Activated T-helper 2 cell treated with anti-CD3 and anti-CD28 coated beads, Interferon-gamma antibody, Interleukin-2, Interleukin-4, amounts not matched to agents 10 μg/mL and 5 μg/mL and 100 μg/mL, durations not matched to agents 14 hours and 24 hours and 36 hours (primary cell): ENCODE data around the gene CDHR1. TPM values are rescaled to one million over a fixed set of nuclear protein-coding genes. Genes with fewer than 3 reads are reported as not detected.
"Not testable (repeated sequence)": the region's sequence is repeated elsewhere in the genome, so short reads cannot be mapped to it uniquely, and the experiment has no call there.

ENCODE experiments used
- DNase-seq: peaks from one replicate; pipeline ENCODE4 v3.0.0; 2021; ENCODE audit warnings: low spot score
- H3K27ac Mint-ChIP-seq: one replicate; pipeline ENCODE4 v1.8.0; 2021; ENCODE audit warnings: mixed read lengths
- H3K27me3 Mint-ChIP-seq: one replicate; pipeline ENCODE4 v1.8.0; 2021; ENCODE audit warnings: low read depth, mixed read lengths
- H3K36me3 Mint-ChIP-seq: one replicate; pipeline ENCODE4 v1.8.0; 2021; ENCODE audit warnings: low read depth, mixed read lengths
- H3K4me1 Mint-ChIP-seq: one replicate; pipeline ENCODE4 v1.8.0; 2021; ENCODE audit warnings: low read depth, mixed read lengths
- H3K4me3 Mint-ChIP-seq: one replicate; pipeline ENCODE4 v1.8.0; 2021; ENCODE audit warnings: low read depth, mild to moderate bottlenecking, moderate library complexity, mixed read lengths
- H3K9me3 Mint-ChIP-seq: one replicate; pipeline ENCODE4 v1.8.0; 2021; ENCODE audit warnings: mixed read lengths
- intact Hi-C: fragments of 100-400 bp; cut with micrococcal nuclease; formaldehyde crosslinking; loops from one replicate; pipeline ENCODE4 v1.15.1; 2023
- total RNA-seq: library from RNA; stranded (reverse); gene quantifications from 2 replicates; pipeline ENCODE4 v1.2.3, GENCODE V29; 2022

Gene CDHR1
- total RNA-seq = 0.32 and 0.34 TPM in 2 replicates

DNA sequence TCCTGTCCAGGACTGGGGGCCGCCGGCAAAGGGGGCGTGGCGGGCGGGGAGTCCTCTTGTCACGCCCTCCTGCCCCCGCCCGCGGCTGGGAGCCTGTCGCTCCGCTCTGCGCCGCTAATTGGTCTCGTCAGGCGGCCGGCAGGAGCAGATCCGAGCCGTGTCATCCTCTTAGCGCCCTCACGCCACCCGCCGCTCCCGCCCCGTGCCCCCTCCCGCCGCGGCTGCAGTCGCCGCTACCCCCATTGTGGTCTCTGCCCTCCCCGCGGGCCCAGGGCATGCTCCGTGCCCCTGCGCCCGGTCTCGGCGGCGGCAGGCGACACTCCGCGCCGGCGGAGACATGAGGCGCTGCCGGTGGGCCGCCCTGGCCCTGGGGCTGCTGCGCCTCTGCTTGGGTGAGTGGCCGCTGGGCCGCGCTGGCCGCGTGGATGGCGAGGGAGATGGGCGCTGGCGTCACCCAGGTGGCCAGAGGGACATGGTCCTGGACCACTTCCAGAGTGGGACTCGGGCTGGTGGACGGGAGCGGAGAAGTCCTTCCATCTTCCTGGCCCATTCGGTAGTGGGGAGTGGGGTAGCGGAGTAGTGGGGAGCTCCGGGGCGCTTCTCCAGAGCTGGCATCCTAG is at the start of gene CDHR1:
Gene CDHR1 (plus strand): TSS at position 114 of the 620 bp plus-strand sequence. CDS start 224 bp downstream, at position 338.
- peak within 1 kb of the TSS; percentile 19 for H3K4me3 Mint-ChIP-seq
- H3K27ac Mint-ChIP-seq = no peak within 1 kb of the TSS
- no peak for DNase-seq
- peaks cover 43% of the 10 kb centered on the region for H3K27me3 Mint-ChIP-seq
- no peaks in the 10 kb centered on the region for H3K36me3 Mint-ChIP-seq
- intact Hi-C loops = no loop called here
- H3K9me3 Mint-ChIP-seq = no peaks in the 10 kb centered on the region
- no peaks in the 10 kb centered on the region for H3K4me1 Mint-ChIP-seq

DNA sequence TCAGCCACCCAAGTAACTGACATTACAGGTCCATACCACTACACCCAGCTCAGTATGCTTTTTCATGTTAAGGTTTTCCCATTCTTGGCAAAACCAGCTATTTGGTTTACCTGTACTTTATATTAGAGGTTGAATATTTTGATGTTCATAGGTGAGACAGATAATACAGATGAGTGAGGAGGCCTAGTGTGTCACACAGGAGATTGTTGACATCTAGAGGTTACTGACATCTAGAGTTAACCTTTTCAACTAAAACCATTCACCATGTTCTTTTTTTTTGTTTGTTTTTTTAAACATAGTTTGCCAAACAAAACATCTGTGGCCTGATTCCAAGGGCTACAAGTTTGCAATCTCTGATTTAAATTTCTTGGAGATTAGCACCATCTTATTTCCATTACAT is 47.0 kb upstream of the CDHR1 start:
- no peak for DNase-seq
- H3K4me3 Mint-ChIP-seq = no peak overlapping the region
- H3K36me3 Mint-ChIP-seq = peaks cover 80% of the 10 kb centered on the region
- H3K27ac Mint-ChIP-seq = no peak overlapping the region
- intact Hi-C loops = no loop called here
- H3K9me3 Mint-ChIP-seq = no peaks in the 10 kb centered on the region
- H3K4me1 Mint-ChIP-seq = no peaks in the 10 kb centered on the region
- H3K27me3 Mint-ChIP-seq = no peaks in the 10 kb centered on the region

DNA sequence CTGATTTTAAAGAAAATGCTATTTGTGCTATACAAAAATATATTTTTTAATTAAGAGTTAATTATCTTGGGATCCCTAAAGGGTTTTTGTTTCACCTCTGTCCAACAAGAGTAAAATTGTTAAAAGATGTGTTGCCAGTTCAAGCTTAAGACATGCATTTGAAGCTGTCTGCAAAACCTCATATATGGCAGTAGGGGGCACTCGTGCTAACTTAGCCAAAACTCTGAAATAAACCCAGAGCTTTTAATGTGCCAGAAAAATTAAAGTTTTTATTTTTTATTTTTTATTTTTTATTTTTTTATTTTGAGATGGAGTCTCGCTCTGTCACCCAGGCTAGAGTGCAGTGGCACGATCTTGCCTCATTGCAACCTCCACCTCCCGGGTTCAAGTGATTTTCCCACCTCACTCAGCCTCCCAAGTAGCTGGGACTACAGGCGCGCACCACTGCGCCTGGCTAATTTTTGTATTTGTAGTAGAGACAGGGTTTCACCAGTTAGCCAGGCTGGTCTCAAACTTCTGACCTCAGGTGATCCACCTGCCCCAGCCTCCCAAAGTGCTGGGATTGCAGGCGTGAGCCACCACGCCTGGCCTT is 46.2 kb upstream of the CDHR1 start:
- H3K27me3 Mint-ChIP-seq, DNase-seq, H3K9me3 Mint-ChIP-seq, H3K4me3 Mint-ChIP-seq, H3K4me1 Mint-ChIP-seq, H3K27ac Mint-ChIP-seq: not testable (repeated sequence)
- intact Hi-C loops = loop anchor here (1.0 kb wide), 1 partner anchor 57 kb away; no protein-coding TSS in a partner anchor
- peaks cover 80% of the 10 kb centered on the region for H3K36me3 Mint-ChIP-seq

DNA sequence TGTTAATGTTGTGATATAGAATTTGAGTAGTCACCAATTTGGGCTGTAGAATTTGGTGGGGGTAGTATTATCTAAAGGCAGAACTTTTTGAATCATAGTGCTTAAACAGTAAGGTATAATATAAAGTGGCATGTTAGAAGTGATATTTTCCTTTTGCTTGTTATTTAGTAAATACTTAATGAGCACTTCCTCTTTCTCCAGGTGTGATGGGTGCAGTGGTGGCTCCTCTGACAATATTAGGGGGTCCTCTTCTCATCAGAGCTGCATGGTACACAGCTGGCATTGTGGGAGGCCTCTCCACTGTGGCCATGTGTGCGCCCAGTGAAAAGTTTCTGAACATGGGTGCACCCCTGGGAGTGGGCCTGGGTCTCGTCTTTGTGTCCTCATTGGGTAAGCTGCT is 44.5 kb upstream of the CDHR1 start:
- Mint-ChIP-seq H3K36me3 (peaks cover 77% of the 10 kb centered on the region), H3K4me3 (no peak overlapping the region), H3K9me3 (no peaks in the 10 kb centered on the region), H3K4me1 (no peaks in the 10 kb centered on the region), H3K27ac (no peak overlapping the region), H3K27me3 (no peaks in the 10 kb centered on the region)
- intact Hi-C loops = no loop called here
- DNase-seq = no peak

DNA sequence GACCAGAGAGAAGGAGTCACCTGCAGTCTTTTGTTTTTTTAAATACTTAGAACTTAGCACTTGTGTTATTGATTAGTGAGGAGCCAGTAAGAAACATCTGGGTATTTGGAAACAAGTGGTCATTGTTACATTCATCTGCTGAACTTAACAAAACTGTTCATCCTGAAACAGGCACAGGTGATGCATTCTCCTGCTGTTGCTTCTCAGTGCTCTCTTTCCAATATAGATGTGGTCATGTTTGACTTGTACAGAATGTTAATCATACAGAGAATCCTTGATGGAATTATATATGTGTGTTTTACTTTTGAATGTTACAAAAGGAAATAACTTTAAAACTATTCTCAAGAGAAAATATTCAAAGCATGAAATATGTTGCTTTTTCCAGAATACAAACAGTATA is 41.6 kb upstream of the CDHR1 start:
- no peak overlapping the region for H3K27ac Mint-ChIP-seq
- intact Hi-C loops = no loop called here
- H3K27me3 Mint-ChIP-seq = no peaks in the 10 kb centered on the region
- no peak for DNase-seq
- no peaks in the 10 kb centered on the region for H3K9me3 Mint-ChIP-seq
- H3K4me1 Mint-ChIP-seq = peaks cover 7% of the 10 kb centered on the region
- H3K4me3 Mint-ChIP-seq = no peak overlapping the region
- peaks cover 56% of the 10 kb centered on the region for H3K36me3 Mint-ChIP-seq

- Mint-ChIP-seq H3K27me3 (peaks cover 2% of the 10 kb centered on the region), H3K4me1 (peaks cover 7% of the 10 kb centered on the region), H3K9me3 (no peaks in the 10 kb centered on the region), H3K4me3 (no peak overlapping the region), H3K27ac (no peak overlapping the region), H3K36me3 (peaks cover 40% of the 10 kb centered on the region)
- DNase-seq = no peak
- intact Hi-C loops = no loop called here
These were observed 38.8 kb upstream of the CDHR1 start for GRCh38 chr10:84155521-84155920.

DNA sequence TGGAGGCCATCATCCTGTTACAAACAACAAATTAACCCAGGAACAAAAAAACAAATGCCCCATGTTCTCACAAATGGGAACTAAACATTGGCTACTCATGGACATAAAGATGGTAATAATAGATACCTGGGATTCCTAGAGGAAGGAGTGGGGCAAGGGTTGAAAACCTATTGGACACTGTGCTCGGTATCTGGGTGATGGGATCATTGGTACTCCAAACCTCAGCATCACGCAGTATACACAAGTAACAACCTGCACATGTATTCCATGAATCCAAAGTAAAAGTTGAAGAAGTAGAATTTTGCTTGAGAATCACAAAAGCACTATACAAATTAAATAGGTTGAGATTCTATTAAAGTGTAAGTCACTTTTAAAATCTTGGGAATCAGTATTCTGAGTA is 38.3 kb upstream of the CDHR1 start:
- H3K27me3 Mint-ChIP-seq = peaks cover 2% of the 10 kb centered on the region
- no peak overlapping the region for H3K27ac Mint-ChIP-seq
- no peaks in the 10 kb centered on the region for H3K9me3 Mint-ChIP-seq
- intact Hi-C loops = no loop called here
- peaks cover 35% of the 10 kb centered on the region for H3K36me3 Mint-ChIP-seq
- H3K4me1 Mint-ChIP-seq = peaks cover 7% of the 10 kb centered on the region
- no peak overlapping the region for H3K4me3 Mint-ChIP-seq
- no peak for DNase-seq

DNA sequence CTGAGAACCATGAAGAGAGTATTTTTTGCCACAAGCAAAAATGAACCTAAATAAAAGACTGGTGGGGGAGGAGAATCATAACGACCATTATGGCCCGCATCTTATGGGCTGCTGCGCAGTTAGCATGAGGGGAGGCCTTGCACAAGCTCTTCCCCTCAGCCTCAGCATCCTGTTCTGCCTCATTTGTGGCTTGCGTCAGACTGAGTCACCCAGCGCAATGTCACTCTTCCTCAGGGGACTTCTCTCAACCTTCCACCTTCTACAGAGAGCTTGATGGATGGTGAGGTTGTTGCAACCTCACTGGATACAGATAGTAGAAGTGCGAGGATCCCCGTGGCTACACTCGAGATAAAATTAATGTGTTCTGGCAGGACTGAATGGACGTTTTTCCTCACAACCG is 37.6 kb upstream of the CDHR1 start:
- Mint-ChIP-seq H3K4me3 (no peak overlapping the region), H3K27me3 (peaks cover 2% of the 10 kb centered on the region), H3K27ac (no peak overlapping the region), H3K36me3 (peaks cover 30% of the 10 kb centered on the region), H3K4me1 (peaks cover 7% of the 10 kb centered on the region), H3K9me3 (no peaks in the 10 kb centered on the region)
- no peak for DNase-seq
- intact Hi-C loops = no loop called here

- Mint-ChIP-seq H3K4me3 (no peak overlapping the region), H3K9me3 (no peaks in the 10 kb centered on the region), H3K27ac (no peak overlapping the region), H3K27me3 (peaks cover 2% of the 10 kb centered on the region), H3K4me1 (peaks cover 7% of the 10 kb centered on the region), H3K36me3 (peaks cover 17% of the 10 kb centered on the region)
- no peak for DNase-seq
- intact Hi-C loops = no loop called here
These were observed 36.3 kb upstream of the CDHR1 start for GRCh38 chr10:84158061-84158460.

DNA sequence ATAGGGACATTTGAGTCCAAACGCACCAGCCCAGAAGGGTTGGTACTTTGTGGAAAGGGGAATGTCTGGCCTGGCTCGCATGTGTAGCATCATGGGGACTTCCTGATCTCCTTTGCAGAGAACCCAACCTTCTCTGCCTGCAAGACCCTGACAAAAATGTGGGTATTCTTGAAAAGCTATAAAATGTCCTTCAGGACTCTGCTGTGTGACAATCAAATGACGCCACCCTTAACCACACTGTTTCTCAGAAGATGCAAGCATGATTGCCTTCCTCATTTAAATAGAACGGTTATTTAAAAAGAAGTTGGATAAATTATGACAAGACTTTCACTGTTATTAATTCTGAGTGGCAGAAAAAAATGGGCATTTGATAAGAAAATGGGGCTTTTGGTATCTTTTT is 35.8 kb upstream of the CDHR1 start:
- H3K27ac Mint-ChIP-seq = no peak overlapping the region
- H3K9me3 Mint-ChIP-seq = no peaks in the 10 kb centered on the region
- intact Hi-C loops = no loop called here
- H3K27me3 Mint-ChIP-seq = peaks cover 3% of the 10 kb centered on the region
- peaks cover 7% of the 10 kb centered on the region for H3K4me1 Mint-ChIP-seq
- H3K36me3 Mint-ChIP-seq = peaks cover 15% of the 10 kb centered on the region
- no peak overlapping the region for H3K4me3 Mint-ChIP-seq
- no peak for DNase-seq

DNA sequence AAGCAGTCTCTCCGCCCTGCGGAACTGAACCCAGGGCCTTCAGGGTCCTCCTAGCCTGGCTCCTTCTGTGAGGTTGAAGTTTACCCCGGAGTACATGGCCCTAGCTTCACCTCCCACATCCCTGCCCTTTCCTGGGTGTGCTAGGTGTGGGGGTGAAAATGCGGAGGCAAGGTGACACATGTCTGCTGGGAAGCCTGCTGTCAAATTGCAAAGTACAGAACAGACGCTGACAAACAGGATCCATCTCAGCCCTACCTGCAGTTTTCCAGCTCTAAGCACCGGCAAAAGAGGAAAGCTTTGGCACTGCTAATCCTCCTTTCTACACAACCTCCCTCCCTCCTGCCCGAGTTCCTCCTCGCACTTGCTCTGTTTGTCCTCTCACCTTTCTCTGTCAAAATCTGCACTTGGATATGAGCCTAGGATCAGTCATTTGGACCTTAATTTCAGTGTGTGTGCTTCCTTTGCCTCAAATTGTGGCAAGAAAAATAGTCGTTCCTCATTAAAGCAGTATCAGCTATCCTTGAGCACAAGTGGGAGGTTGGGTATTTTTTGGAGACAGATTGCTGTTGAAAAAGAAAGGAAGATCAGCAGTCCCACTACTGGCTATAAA is 35.2 kb upstream of the CDHR1 start:
- Mint-ChIP-seq H3K9me3 (no peaks in the 10 kb centered on the region), H3K36me3 (peaks cover 9% of the 10 kb centered on the region), H3K4me1 (peaks cover 7% of the 10 kb centered on the region), H3K27ac (no peak overlapping the region), H3K4me3 (no peak overlapping the region), H3K27me3 (peaks cover 5% of the 10 kb centered on the region)
- intact Hi-C loops = no loop called here
- no peak for DNase-seq

DNA sequence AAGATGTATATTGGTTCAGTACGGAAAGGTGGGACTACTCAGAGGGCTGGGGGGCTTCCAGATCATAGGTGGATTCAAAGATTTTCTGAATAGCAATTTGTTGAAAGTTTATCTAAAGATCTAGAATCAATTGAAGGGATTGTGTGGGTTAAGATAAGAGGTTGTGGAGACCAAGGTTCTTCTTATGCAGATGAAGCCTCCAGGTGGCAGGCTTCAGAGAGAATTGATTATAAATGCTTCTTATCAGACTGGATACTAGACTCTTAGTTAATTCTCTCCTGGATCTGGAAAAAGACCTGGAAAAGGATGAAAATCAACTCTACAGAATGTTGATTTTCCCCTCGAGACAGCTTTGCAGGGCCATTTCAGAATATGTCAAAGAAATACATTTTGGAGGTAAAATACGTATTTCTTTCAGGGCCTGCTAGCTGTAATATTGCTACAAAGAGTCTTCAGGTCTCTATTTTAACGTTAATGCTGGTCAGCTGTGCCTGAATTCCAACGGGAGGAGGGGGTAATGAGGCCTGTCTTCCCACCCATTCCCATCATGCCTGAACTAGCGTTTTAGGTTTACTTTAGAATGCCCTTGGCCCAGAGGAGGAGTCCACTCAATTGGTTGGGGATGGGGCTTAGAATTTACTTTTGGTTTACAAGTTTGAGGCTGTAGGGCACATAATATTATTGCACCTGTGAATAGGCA is 33.5 kb upstream of the CDHR1 start:
- H3K27ac Mint-ChIP-seq = no peak overlapping the region
- DNase-seq = no peak
- peaks cover 8% of the 10 kb centered on the region for H3K27me3 Mint-ChIP-seq
- no peaks in the 10 kb centered on the region for H3K9me3 Mint-ChIP-seq
- no peak overlapping the region for H3K4me3 Mint-ChIP-seq
- H3K36me3 Mint-ChIP-seq = no peaks in the 10 kb centered on the region
- peaks cover 7% of the 10 kb centered on the region for H3K4me1 Mint-ChIP-seq
- intact Hi-C loops = no loop called here

GRCh38 chr10:84163996-84164395 is 30.3 kb upstream of the CDHR1 start:
- Mint-ChIP-seq H3K27ac (no peak overlapping the region), H3K9me3 (no peaks in the 10 kb centered on the region), H3K4me3 (no peak overlapping the region), H3K4me1 (no peaks in the 10 kb centered on the region), H3K27me3 (peaks cover 8% of the 10 kb centered on the region), H3K36me3 (no peaks in the 10 kb centered on the region)
- intact Hi-C loops = no loop called here
- DNase-seq = no peak
